Measurements from ENCODE around the gene RAB37.

- no peak for TF ChIP-seq POLR2AphosphoS5 (IDR thresholded peaks at IDR 0.05)
- TF ChIP-seq EP300 (conservative IDR thresholded peaks at IDR 0.05; ENCODE audit: poor library complexity, severe bottlenecking): no peak
- no peak for TF ChIP-seq CTCF (IDR thresholded peaks at IDR 0.05; ENCODE audit: poor library complexity, severe bottlenecking)
- TF ChIP-seq, protein P1, sequence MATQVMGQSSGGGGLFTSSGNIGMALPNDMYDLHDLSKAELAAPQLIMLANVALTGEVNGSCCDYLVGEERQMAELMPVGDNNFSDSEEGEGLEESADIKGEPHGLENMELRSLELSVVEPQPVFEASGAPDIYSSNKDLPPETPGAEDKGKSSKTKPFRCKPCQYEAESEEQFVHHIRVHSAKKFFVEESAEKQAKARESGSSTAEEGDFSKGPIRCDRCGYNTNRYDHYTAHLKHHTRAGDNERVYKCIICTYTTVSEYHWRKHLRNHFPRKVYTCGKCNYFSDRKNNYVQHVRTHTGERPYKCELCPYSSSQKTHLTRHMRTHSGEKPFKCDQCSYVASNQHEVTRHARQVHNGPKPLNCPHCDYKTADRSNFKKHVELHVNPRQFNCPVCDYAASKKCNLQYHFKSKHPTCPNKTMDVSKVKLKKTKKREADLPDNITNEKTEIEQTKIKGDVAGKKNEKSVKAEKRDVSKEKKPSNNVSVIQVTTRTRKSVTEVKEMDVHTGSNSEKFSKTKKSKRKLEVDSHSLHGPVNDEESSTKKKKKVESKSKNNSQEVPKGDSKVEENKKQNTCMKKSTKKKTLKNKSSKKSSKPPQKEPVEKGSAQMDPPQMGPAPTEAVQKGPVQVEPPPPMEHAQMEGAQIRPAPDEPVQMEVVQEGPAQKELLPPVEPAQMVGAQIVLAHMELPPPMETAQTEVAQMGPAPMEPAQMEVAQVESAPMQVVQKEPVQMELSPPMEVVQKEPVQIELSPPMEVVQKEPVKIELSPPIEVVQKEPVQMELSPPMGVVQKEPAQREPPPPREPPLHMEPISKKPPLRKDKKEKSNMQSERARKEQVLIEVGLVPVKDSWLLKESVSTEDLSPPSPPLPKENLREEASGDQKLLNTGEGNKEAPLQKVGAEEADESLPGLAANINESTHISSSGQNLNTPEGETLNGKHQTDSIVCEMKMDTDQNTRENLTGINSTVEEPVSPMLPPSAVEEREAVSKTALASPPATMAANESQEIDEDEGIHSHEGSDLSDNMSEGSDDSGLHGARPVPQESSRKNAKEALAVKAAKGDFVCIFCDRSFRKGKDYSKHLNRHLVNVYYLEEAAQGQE (IDR thresholded peaks at IDR 0.05; ENCODE audit: borderline replicate concordance): no peak
- no peak for TF ChIP-seq TAF1 (IDR thresholded peaks at IDR 0.05; ENCODE audit: low read depth)
- no peak for TF ChIP-seq EZH2 (IDR thresholded peaks at IDR 0.05; ENCODE audit: borderline replicate concordance, insufficient read depth, low read length, poor library complexity, severe bottlenecking)
- no peak for TF ChIP-seq RAD21 (conservative IDR thresholded peaks at IDR 0.05)
- no peak for TF ChIP-seq SMC3 (conservative IDR thresholded peaks at IDR 0.05; ENCODE audit: poor library complexity)
These were observed 42.4 kb downstream of the RAB37 start for GRCh38 chr17:74779501-74779900.
